ENCODE results near the gene ST3GAL6. TPM values are rescaled to one million over a fixed set of nuclear protein-coding genes. Genes with fewer than 3 reads are reported as not detected.

The ST3GAL6 gene
- total RNA-seq, 2 experiments from 2014 or later = 0.25 to 3.0 TPM

- BruUV-seq (replicated peaks) = no TSS peak
- Histone ChIP-seq H3K79me2 (ENCODE audit: insufficient read depth, low read depth, low read length) (no peaks in the 10 kb centered on the region), H4K20me1 (ENCODE audit: insufficient read depth, low read length) (no peaks in the 10 kb centered on the region), H3K9me2 (ENCODE audit: insufficient read depth, low read length) (no peaks in the 10 kb centered on the region), H3K27ac (ENCODE audit: low read depth, low read length, poor library complexity, severe bottlenecking) (no peak overlapping the region), H3K36me3 (ENCODE audit: insufficient read depth, low read length) (peaks cover 6% of the 10 kb centered on the region; the same call in 1 of the 2 replicates), H3K4me1 (ENCODE audit: insufficient read depth, low read length, poor library complexity, severe bottlenecking) (no peaks in the 10 kb centered on the region), H3K4me3 (ENCODE audit: low read depth, low read length, poor library complexity, severe bottlenecking) (no peak overlapping the region), H2AFZ (ENCODE audit: low read length) (no peak overlapping the region), H3K9me3 (ENCODE audit: low read length) (no peaks in the 10 kb centered on the region), H3K4me2 (ENCODE audit: low read length) (no peak overlapping the region)
- intact Hi-C loops (cut with micrococcal nuclease; ENCODE audit: unreplicated experiment) = no loop called here
- ChIA-PET CTCF (ENCODE audit: unreplicated experiment) (no interaction called here), POLR2A (no interaction called here)
- TF ChIP-seq CTCF (conservative IDR thresholded peaks at IDR 0.05; ENCODE audit: low read length) = peak; percentile 39; the same call in 1 of the 2 replicates
- no peak for TF ChIP-seq EZH2phosphoT487 (IDR thresholded peaks at IDR 0.05; ENCODE audit: borderline replicate concordance, low read depth, low read length)
- DNase-seq (ENCODE audit: low spot score) = no peak
These were observed 38.1 kb downstream of the ST3GAL6 start for GRCh38 chr3:98801043-98801747.

GRCh38 chr3:98805571-98805970 lies 42.4 kb downstream of the ST3GAL6 start:
- H3K27ac ChIP-seq (ENCODE audit: low read depth, low read length, poor library complexity, severe bottlenecking) = no peak overlapping the region
- H4K20me1 ChIP-seq (ENCODE audit: insufficient read depth, low read length) = no peaks in the 10 kb centered on the region
- DNase-seq (ENCODE audit: low spot score) = no peak
- no peaks in the 10 kb centered on the region for H3K9me3 ChIP-seq (ENCODE audit: low read length)
- CTCF ChIA-PET (ENCODE audit: unreplicated experiment) = interaction anchor here (0.6 to 0.8 kb wide), 2 partner anchors 18 to 765 kb away, joined by 3 read pairs; no protein-coding TSS in a partner anchor
- no peak overlapping the region for H3K4me3 ChIP-seq (ENCODE audit: low read depth, low read length, poor library complexity, severe bottlenecking)
- peaks cover 24% of the 10 kb centered on the region; the same call in 1 of the 2 replicates for H3K36me3 ChIP-seq (ENCODE audit: insufficient read depth, low read length)
- no TSS peak for BruUV-seq (replicated peaks)
- H3K79me2 ChIP-seq (ENCODE audit: insufficient read depth, low read depth, low read length) = no peaks in the 10 kb centered on the region
- H3K4me1 ChIP-seq (ENCODE audit: insufficient read depth, low read length, poor library complexity, severe bottlenecking) = no peaks in the 10 kb centered on the region
- no peak for TF ChIP-seq EZH2phosphoT487 (IDR thresholded peaks at IDR 0.05; ENCODE audit: borderline replicate concordance, low read depth, low read length)
- TF ChIP-seq CTCF (conservative IDR thresholded peaks at IDR 0.05; ENCODE audit: low read length) = no peak
- no peak overlapping the region for H3K4me2 ChIP-seq (ENCODE audit: low read length)
- intact Hi-C loops (cut with micrococcal nuclease; ENCODE audit: unreplicated experiment) = no loop called here
- POLR2A ChIA-PET = interaction anchor here (0.9 to 1.1 kb wide), 2 partner anchors 12 to 784 kb away, joined by 3 to 4 read pairs; no protein-coding TSS in a partner anchor
- no peaks in the 10 kb centered on the region for H3K9me2 ChIP-seq (ENCODE audit: insufficient read depth, low read length)
- no peak overlapping the region for H2AFZ ChIP-seq (ENCODE audit: low read length)

GRCh38 chr3:98806521-98806920 lies 43.4 kb downstream of the ST3GAL6 start:
- BruUV-seq (replicated peaks) = no TSS peak

More at GRCh38 chr3:98806521-98806920, 43.4 kb downstream of the ST3GAL6 start:
- H4K20me1 ChIP-seq (ENCODE audit: insufficient read depth, low read length) = no peaks in the 10 kb centered on the region
- TF ChIP-seq EZH2phosphoT487 (IDR thresholded peaks at IDR 0.05; ENCODE audit: borderline replicate concordance, low read depth, low read length) (no peak), CTCF (conservative IDR thresholded peaks at IDR 0.05; ENCODE audit: low read length) (no peak)
- H3K27ac ChIP-seq (ENCODE audit: low read depth, low read length, poor library complexity, severe bottlenecking) = no peak overlapping the region
- no peaks in the 10 kb centered on the region for H3K79me2 ChIP-seq (ENCODE audit: insufficient read depth, low read depth, low read length)
- POLR2A ChIA-PET = interaction anchor here (0.9 kb wide), 1 partner anchor 13 kb away, joined by 3 read pairs; no protein-coding TSS in a partner anchor
- H3K4me2 ChIP-seq (ENCODE audit: low read length) = no peak overlapping the region
- H3K9me3 ChIP-seq (ENCODE audit: low read length) = no peaks in the 10 kb centered on the region
- intact Hi-C loops (cut with micrococcal nuclease; ENCODE audit: unreplicated experiment) = no loop called here
- H3K4me3 ChIP-seq (ENCODE audit: low read depth, low read length, poor library complexity, severe bottlenecking) = no peak overlapping the region
- H2AFZ ChIP-seq (ENCODE audit: low read length) = no peak overlapping the region
- H3K36me3 ChIP-seq (ENCODE audit: insufficient read depth, low read length) = peaks cover 24% of the 10 kb centered on the region; the same call in 1 of the 2 replicates
- no peaks in the 10 kb centered on the region for H3K4me1 ChIP-seq (ENCODE audit: insufficient read depth, low read length, poor library complexity, severe bottlenecking)
- H3K9me2 ChIP-seq (ENCODE audit: insufficient read depth, low read length) = no peaks in the 10 kb centered on the region
- no peak for DNase-seq (ENCODE audit: low spot score)
- CTCF ChIA-PET (ENCODE audit: unreplicated experiment) = no interaction called here

All from OCI-LY7 (cell line).